ENCODE measurements around the gene AP2A2. TPM values are rescaled to one million over a fixed set of nuclear protein-coding genes. Genes with fewer than 3 reads are reported as not detected.

Gene AP2A2
- total RNA-seq, 1 donor from 2014 or later = 17.7 TPM

- H3K4me1 ChIP-seq (ENCODE audit: control insufficient read depth in 3 of 3, insufficient read depth in 3 of 3, low read length in 3 of 3) = peaks cover 0 to 3% (median 0%) of the 10 kb centered on the region in 3 donors
- H3K27ac ChIP-seq (ENCODE audit: low read depth, low read length) = no peak overlapping the region
- no peak overlapping the region for H3K9ac ChIP-seq (ENCODE audit: low read depth in 1 of 3, low read length in 3 of 3)
- H3K36me3 ChIP-seq (ENCODE audit: control insufficient read depth in 3 of 3, insufficient read depth in 3 of 3, low read length in 3 of 3) = no peaks in the 10 kb centered on the region
- H3K27me3 ChIP-seq (ENCODE audit: control insufficient read depth in 3 of 3, insufficient read depth in 3 of 3, low read length in 3 of 3) = peaks cover 33 to 58% (median 57%) of the 10 kb centered on the region in 3 donors
- no peak overlapping the region for H3K4me3 ChIP-seq (ENCODE audit: low read length in 3 of 3)
- no peaks in the 10 kb centered on the region for H3K9me3 ChIP-seq (ENCODE audit: control insufficient read depth in 3 of 3, low read length in 3 of 3)
Observed at GRCh38 chr11:1055990-1056771, 130.5 kb downstream of the AP2A2 start.

- Histone ChIP-seq H3K27me3 (ENCODE audit: control insufficient read depth in 3 of 3, insufficient read depth in 3 of 3, low read length in 3 of 3) (peaks cover 29 to 53% (median 43%) of the 10 kb centered on the region in 3 donors), H3K27ac (ENCODE audit: low read depth, low read length) (no peak overlapping the region), H3K9ac (ENCODE audit: low read depth in 1 of 3, low read length in 3 of 3) (no peak overlapping the region), H3K36me3 (ENCODE audit: control insufficient read depth in 3 of 3, insufficient read depth in 3 of 3, low read length in 3 of 3) (no peaks in the 10 kb centered on the region), H3K4me1 (ENCODE audit: control insufficient read depth in 3 of 3, insufficient read depth in 3 of 3, low read length in 3 of 3) (no peaks in the 10 kb centered on the region), H3K9me3 (ENCODE audit: control insufficient read depth in 3 of 3, low read length in 3 of 3) (peaks cover 0 to 4% (median 0%) of the 10 kb centered on the region in 3 donors), H3K4me3 (ENCODE audit: low read length in 3 of 3) (no peak overlapping the region)
Observed at GRCh38 chr11:1057806-1058205, 132.1 kb downstream of the AP2A2 start.

GRCh38 chr11:1059759-1060158 is 134.1 kb downstream of the AP2A2 start:
- no peak overlapping the region for H3K4me3 ChIP-seq (ENCODE audit: low read length in 3 of 3)
- no peak overlapping the region for H3K27ac ChIP-seq (ENCODE audit: low read depth, low read length)
- no peaks in the 10 kb centered on the region for H3K36me3 ChIP-seq (ENCODE audit: control insufficient read depth in 3 of 3, insufficient read depth in 3 of 3, low read length in 3 of 3)
- H3K9me3 ChIP-seq (ENCODE audit: control insufficient read depth in 3 of 3, low read length in 3 of 3) = peaks cover 0 to 4% (median 0%) of the 10 kb centered on the region in 3 donors
- no peak overlapping the region for H3K9ac ChIP-seq (ENCODE audit: low read depth in 1 of 3, low read length in 3 of 3)
- H3K27me3 ChIP-seq (ENCODE audit: control insufficient read depth in 3 of 3, insufficient read depth in 3 of 3, low read length in 3 of 3) = peaks cover 14 to 34% (median 23%) of the 10 kb centered on the region in 3 donors
- no peaks in the 10 kb centered on the region for H3K4me1 ChIP-seq (ENCODE audit: control insufficient read depth in 3 of 3, insufficient read depth in 3 of 3, low read length in 3 of 3)

- peaks cover 14 to 28% (median 17%) of the 10 kb centered on the region in 3 donors for H3K27me3 ChIP-seq (ENCODE audit: control insufficient read depth in 3 of 3, insufficient read depth in 3 of 3, low read length in 3 of 3)
- H3K36me3 ChIP-seq (ENCODE audit: control insufficient read depth in 3 of 3, insufficient read depth in 3 of 3, low read length in 3 of 3) = no peaks in the 10 kb centered on the region
- no peak overlapping the region for H3K27ac ChIP-seq (ENCODE audit: low read depth, low read length)
- H3K9me3 ChIP-seq (ENCODE audit: control insufficient read depth in 3 of 3, low read length in 3 of 3) = peaks cover 0 to 4% (median 0%) of the 10 kb centered on the region in 3 donors
- H3K4me3 ChIP-seq (ENCODE audit: low read length in 3 of 3) = no peak overlapping the region
- H3K9ac ChIP-seq (ENCODE audit: low read depth in 1 of 3, low read length in 3 of 3) = no peak overlapping the region
- no peaks in the 10 kb centered on the region for H3K4me1 ChIP-seq (ENCODE audit: control insufficient read depth in 3 of 3, insufficient read depth in 3 of 3, low read length in 3 of 3)
Observed at GRCh38 chr11:1060410-1060809, 134.7 kb downstream of the AP2A2 start.

- H3K9me3 ChIP-seq (ENCODE audit: control insufficient read depth in 3 of 3, low read length in 3 of 3) = peaks cover 0 to 4% (median 0%) of the 10 kb centered on the region in 3 donors
- H3K9ac ChIP-seq (ENCODE audit: low read depth in 1 of 3, low read length in 3 of 3) = no peak overlapping the region
- H3K27me3 ChIP-seq (ENCODE audit: control insufficient read depth in 3 of 3, insufficient read depth in 3 of 3, low read length in 3 of 3) = peaks cover 11 to 22% (median 11%) of the 10 kb centered on the region in 3 donors
- H3K4me3 ChIP-seq (ENCODE audit: low read length in 3 of 3) = no peak overlapping the region
- no peaks in the 10 kb centered on the region for H3K4me1 ChIP-seq (ENCODE audit: control insufficient read depth in 3 of 3, insufficient read depth in 3 of 3, low read length in 3 of 3)
- H3K36me3 ChIP-seq (ENCODE audit: control insufficient read depth in 3 of 3, insufficient read depth in 3 of 3, low read length in 3 of 3) = no peaks in the 10 kb centered on the region
- no peak overlapping the region for H3K27ac ChIP-seq (ENCODE audit: low read depth, low read length)
Observed at GRCh38 chr11:1060852-1061616, 135.4 kb downstream of the AP2A2 start.

Small RNAs within 50 kb of the gene (small RNA-seq; reads per million reads assigned to genes)
- gene RNU6-1025P = not detected

Other genes starting within 250 kb of the AP2A2 start
- 17.2 TPM for gene DEAF1, start 230.6 kb upstream of the AP2A2 start, total RNA-seq
- 5.7 TPM for gene TMEM80, start 230.1 kb upstream of the AP2A2 start, total RNA-seq
- gene EPS8L2, start 219.6 kb upstream of the AP2A2 start, total RNA-seq = 1.0 TPM
- 78.3 TPM for gene TALDO1, start 178.4 kb upstream of the AP2A2 start, total RNA-seq
- gene GATD1, start 148.4 kb upstream of the AP2A2 start, total RNA-seq = 14.6 TPM
- gene CEND1, start 135.8 kb upstream of the AP2A2 start, total RNA-seq = not detected
- 2.6 TPM for gene SLC25A22, start 127.6 kb upstream of the AP2A2 start, total RNA-seq
- 2.1 TPM for gene PIDD1, start 120.6 kb upstream of the AP2A2 start, total RNA-seq
- 414 TPM for gene RPLP2, start 115.9 kb upstream of the AP2A2 start, total RNA-seq
- gene PNPLA2, start 107.0 kb upstream of the AP2A2 start, total RNA-seq = 13.6 TPM
- gene CRACR2B, start 98.0 kb upstream of the AP2A2 start, total RNA-seq = 5.7 TPM
- gene CD151, start 92.9 kb upstream of the AP2A2 start, total RNA-seq = 94.5 TPM
- gene POLR2L, start 83.3 kb upstream of the AP2A2 start, total RNA-seq = 46.4 TPM
- gene TSPAN4, start 83.0 kb upstream of the AP2A2 start, total RNA-seq = 42.3 TPM
- gene CHID1, start 15.1 kb upstream of the AP2A2 start, total RNA-seq = 26.1 TPM
- gene MUC6, start 110.8 kb downstream of the AP2A2 start, total RNA-seq = not detected
- not detected for gene MUC2, start 149.0 kb downstream of the AP2A2 start, total RNA-seq
- under 0.01 TPM for gene MUC5AC, start 232.1 kb downstream of the AP2A2 start, total RNA-seq